SH-SY5Y (cell line): ENCODE results near the gene GMDS.

ENCODE experiments used
- GATA2 ChIP-seq: IDR thresholded peaks from 2 replicates; pipeline ENCODE4 v1.6.1; 2011; ENCODE audit warnings: mild to moderate bottlenecking, low read depth, low read length
- GATA3 ChIP-seq: IDR thresholded peaks from 2 replicates; pipeline ENCODE4 v1.6.1; 2011; ENCODE audit warnings: low read depth, mild to moderate bottlenecking, low read length, moderate library complexity

- no peak for TF ChIP-seq GATA2
- TF ChIP-seq GATA3, result no peak
Observed at GRCh38 chr6:2224847-2225382, 20.5 kb downstream of the GMDS start.
